Measurements from ENCODE around the gene POLG. TPM values are rescaled to one million over a fixed set of nuclear protein-coding genes. Genes with fewer than 3 reads are reported as not detected.

The POLG gene
- total RNA-seq, 1 donor from 2014 or later: 64.5 TPM

DNA sequence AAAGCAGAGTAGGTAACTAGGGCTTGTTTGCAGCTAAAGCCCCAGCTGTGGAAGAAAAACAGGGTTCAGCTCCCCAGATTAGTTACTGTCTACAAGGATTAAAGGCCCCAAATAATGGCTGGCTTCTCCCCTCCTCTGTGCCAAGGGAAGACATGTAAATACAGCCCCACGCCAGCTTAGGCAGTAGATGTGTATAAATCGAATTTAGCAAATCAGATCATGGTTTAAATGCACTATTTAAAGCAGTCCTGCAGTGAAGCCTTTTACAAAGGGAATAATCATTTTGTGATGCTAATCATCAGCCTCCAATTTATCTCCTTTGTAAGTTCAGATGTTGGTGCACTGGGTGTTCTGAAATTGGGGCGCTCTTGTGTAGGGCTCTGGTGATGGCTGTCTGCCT is 46.7 kb upstream of the POLG start:
- Mint-ChIP-seq H3K9me3 (ENCODE audit: unreplicated experiment) (no peaks in the 10 kb centered on the region), H3K36me3 (ENCODE audit: low read depth, unreplicated experiment) (peaks cover 3% of the 10 kb centered on the region), H3K4me3 (ENCODE audit: unreplicated experiment) (no peak overlapping the region), H3K27me3 (ENCODE audit: unreplicated experiment) (peaks cover 40% of the 10 kb centered on the region), H3K27ac (ENCODE audit: unreplicated experiment) (no peak overlapping the region), H3K4me1 (ENCODE audit: unreplicated experiment) (no peaks in the 10 kb centered on the region)
- DNase-seq (ENCODE audit: low spot score): no peak
- TF ChIP-seq, protein P1, sequence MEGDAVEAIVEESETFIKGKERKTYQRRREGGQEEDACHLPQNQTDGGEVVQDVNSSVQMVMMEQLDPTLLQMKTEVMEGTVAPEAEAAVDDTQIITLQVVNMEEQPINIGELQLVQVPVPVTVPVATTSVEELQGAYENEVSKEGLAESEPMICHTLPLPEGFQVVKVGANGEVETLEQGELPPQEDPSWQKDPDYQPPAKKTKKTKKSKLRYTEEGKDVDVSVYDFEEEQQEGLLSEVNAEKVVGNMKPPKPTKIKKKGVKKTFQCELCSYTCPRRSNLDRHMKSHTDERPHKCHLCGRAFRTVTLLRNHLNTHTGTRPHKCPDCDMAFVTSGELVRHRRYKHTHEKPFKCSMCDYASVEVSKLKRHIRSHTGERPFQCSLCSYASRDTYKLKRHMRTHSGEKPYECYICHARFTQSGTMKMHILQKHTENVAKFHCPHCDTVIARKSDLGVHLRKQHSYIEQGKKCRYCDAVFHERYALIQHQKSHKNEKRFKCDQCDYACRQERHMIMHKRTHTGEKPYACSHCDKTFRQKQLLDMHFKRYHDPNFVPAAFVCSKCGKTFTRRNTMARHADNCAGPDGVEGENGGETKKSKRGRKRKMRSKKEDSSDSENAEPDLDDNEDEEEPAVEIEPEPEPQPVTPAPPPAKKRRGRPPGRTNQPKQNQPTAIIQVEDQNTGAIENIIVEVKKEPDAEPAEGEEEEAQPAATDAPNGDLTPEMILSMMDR (IDR thresholded peaks at IDR 0.05; ENCODE audit: unreplicated experiment): no peak

DNA sequence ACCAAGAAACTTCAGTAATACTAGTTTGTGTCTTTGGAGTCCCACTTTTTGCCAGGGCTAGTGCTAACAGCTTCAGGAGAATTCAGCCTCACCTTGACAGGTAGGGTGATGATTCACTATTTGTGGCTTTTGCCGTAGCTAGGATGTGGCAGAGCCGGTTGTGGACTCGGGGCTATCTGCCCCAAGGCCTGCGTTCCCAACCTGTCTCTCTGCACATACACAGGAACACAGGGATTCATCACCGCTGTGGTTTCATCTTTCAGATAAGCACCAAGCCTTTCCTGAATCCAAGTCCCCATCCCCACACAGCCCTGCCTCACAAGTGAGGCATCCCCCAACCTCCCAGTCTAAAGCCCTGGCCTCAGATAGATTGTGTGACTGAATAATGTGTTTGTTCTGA is 45.2 kb upstream of the POLG start:
- no peak for DNase-seq (ENCODE audit: low spot score)
- Mint-ChIP-seq H3K4me3 (ENCODE audit: unreplicated experiment) (no peak overlapping the region), H3K27ac (ENCODE audit: unreplicated experiment) (no peak overlapping the region), H3K4me1 (ENCODE audit: unreplicated experiment) (no peaks in the 10 kb centered on the region), H3K27me3 (ENCODE audit: unreplicated experiment) (peaks cover 43% of the 10 kb centered on the region), H3K9me3 (ENCODE audit: unreplicated experiment) (no peaks in the 10 kb centered on the region), H3K36me3 (ENCODE audit: low read depth, unreplicated experiment) (no peaks in the 10 kb centered on the region)
- TF ChIP-seq, protein P1 (IDR thresholded peaks at IDR 0.05; ENCODE audit: unreplicated experiment): no peak

DNA sequence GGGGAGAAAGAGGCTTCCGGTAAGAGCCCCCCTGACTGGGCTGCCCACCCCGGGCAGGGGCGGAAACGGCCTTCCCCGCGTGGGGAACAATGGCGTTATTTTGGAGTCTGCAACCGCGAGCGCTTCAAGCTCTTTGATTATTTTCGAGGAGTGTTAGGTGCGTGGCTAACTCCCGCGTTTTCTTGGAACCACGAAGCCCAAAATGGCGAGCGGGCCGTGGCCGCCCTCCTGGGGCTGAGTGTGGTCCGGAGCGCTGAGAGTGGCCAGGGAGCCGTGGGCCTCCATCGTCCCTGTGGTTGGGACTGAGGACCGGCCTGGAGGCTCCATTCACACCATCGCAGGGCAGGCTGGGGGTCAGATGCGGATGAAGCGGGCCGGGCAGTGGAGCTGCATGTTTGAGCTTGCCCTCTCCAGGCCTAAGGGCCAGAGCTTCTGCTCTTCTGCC is 44.6 kb upstream of the POLG start:
- Mint-ChIP-seq H3K27me3 (ENCODE audit: unreplicated experiment) (peaks cover 43% of the 10 kb centered on the region), H3K36me3 (ENCODE audit: low read depth, unreplicated experiment) (no peaks in the 10 kb centered on the region), H3K4me1 (ENCODE audit: unreplicated experiment) (no peaks in the 10 kb centered on the region), H3K4me3 (ENCODE audit: unreplicated experiment) (no peak overlapping the region), H3K27ac (ENCODE audit: unreplicated experiment) (no peak overlapping the region), H3K9me3 (ENCODE audit: unreplicated experiment) (no peaks in the 10 kb centered on the region)
- DNase-seq (ENCODE audit: low spot score): no peak
- TF ChIP-seq, protein P1 (IDR thresholded peaks at IDR 0.05; ENCODE audit: unreplicated experiment): no peak

DNA sequence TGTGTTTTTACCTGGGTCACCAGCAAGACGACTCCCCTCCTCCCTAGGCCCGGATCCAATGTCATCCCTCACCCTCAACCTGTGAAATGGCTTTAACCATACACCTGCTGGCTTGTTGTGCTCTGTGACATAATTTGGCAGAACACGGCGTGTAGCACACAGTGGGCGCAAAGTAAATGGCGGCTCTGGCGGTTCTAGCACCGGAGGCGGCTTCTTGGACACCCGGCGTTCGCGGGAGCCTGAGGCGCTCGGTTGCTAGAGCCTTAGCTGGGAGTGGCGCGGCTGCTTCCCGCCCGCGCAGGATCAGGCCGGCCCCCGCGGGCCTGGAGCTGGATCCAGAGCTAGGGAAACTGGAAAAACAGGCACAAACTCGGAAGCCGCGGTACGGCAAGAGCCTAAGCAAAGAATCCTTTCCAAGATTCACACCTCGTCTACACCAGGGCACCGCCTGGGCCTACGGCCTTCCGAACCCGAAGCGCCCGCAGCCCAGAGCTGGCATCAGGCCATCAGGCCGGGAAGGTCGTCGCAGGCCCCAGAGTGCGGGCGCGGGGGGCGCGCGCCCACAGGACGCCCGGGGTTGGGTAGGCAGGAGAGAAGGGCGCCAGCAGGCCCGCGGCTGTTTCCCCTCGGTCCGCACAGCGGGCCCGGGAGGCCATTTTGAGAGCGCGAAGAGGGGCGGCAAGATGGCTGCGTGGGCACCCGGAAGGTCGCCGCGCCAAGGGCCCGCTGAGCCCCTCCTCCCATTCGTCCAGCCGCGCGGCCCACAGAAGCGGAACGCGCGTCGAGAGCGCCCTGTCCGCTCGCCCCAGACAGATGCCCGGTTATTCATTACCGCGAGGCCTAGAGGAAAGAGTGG is 43.9 kb upstream of the POLG start:
- Mint-ChIP-seq H3K27me3 (ENCODE audit: unreplicated experiment) (peaks cover 43% of the 10 kb centered on the region), H3K4me1 (ENCODE audit: unreplicated experiment) (no peaks in the 10 kb centered on the region), H3K27ac (ENCODE audit: unreplicated experiment) (no peak overlapping the region), H3K36me3 (ENCODE audit: low read depth, unreplicated experiment) (no peaks in the 10 kb centered on the region), H3K9me3 (ENCODE audit: unreplicated experiment) (no peaks in the 10 kb centered on the region), H3K4me3 (ENCODE audit: unreplicated experiment) (no peak overlapping the region)
- no peak for DNase-seq (ENCODE audit: low spot score)
- TF ChIP-seq, protein P1 (IDR thresholded peaks at IDR 0.05; ENCODE audit: unreplicated experiment): no peak

DNA sequence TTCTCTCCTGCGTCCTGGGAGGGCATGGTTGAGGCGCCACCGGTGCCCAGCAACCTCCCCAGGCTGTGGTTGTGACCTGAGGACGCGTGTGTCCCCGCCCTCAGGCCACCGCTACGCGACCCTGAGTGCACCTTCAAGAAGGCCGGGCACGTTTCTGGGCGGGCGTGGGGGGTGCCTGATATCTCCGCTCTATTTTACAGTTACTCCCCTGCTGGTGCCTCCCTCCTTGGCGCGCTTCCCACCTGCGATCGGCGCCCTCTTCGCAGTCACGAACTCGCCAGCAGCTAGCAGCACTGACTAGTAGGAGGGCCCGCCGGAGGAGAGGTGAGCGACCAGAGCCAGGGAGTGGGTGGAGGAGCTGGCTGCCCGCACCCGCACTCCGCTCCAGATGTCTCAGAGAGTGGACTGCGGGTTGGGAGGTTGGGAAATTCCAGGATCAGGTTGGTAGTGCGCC is 43.2 kb upstream of the POLG start:
- no peaks in the 10 kb centered on the region for H3K36me3 Mint-ChIP-seq (ENCODE audit: low read depth, unreplicated experiment)
- H3K4me1 Mint-ChIP-seq (ENCODE audit: unreplicated experiment): no peaks in the 10 kb centered on the region
- H3K27ac Mint-ChIP-seq (ENCODE audit: unreplicated experiment): no peak overlapping the region
- H3K4me3 Mint-ChIP-seq (ENCODE audit: unreplicated experiment): no peak overlapping the region
- no peaks in the 10 kb centered on the region for H3K9me3 Mint-ChIP-seq (ENCODE audit: unreplicated experiment)
- peaks cover 41% of the 10 kb centered on the region for H3K27me3 Mint-ChIP-seq (ENCODE audit: unreplicated experiment)
- no peak for DNase-seq (ENCODE audit: low spot score)
- TF ChIP-seq, protein P1 (IDR thresholded peaks at IDR 0.05; ENCODE audit: unreplicated experiment): no peak

Measured in endothelial cell (in vitro differentiated cells).